Measurements from ENCODE around the gene FAXDC2. TPM values are rescaled to one million over a fixed set of nuclear protein-coding genes. Genes with fewer than 3 reads are reported as not detected.

Gene FAXDC2
- total and polyA plus RNA-seq, 2 of the 13 experiments (the other 11 are each of a cell fraction or from before 2014, with no cell fraction given), result 4.7 to 58.8 TPM

- CTCF ChIA-PET (ENCODE audit: low intra/inter-chr PET ratio, low total read pairs), result no interaction called here
These were observed 43.0 kb upstream of the FAXDC2 start for GRCh38 chr5:154893381-154893780.

More at GRCh38 chr5:154893381-154893780, 43.0 kb upstream of the FAXDC2 start:
- Histone ChIP-seq H4K20me1 (ENCODE audit: insufficient read depth, low read length) (no peaks in the 10 kb centered on the region), H3K9ac (ENCODE audit: insufficient read depth, low read depth, low read length) (no peak overlapping the region), H3K9me3 (ENCODE audit: low read length) (no peaks in the 10 kb centered on the region), H3K36me3 (replicated peaks in 1 of 2; ENCODE audit: control insufficient read depth in 1 of 2, insufficient read depth in 2 of 2, low read length in 2 of 2) (peaks cover 27 to 79% of the 10 kb centered on the region in 2 experiments), H3K27ac (ENCODE audit: extremely low read length, insufficient read depth, low read length) (no peak overlapping the region), H3K79me2 (ENCODE audit: insufficient read depth, low read length) (no peaks in the 10 kb centered on the region), H3K4me2 (ENCODE audit: low read depth, low read length) (no peak overlapping the region), H2AFZ (ENCODE audit: low read length) (no peak overlapping the region), H3K4me1 (ENCODE audit: insufficient read depth, low read length) (no peaks in the 10 kb centered on the region), H3K4me3 (replicated peaks in 1 of 3; ENCODE audit: insufficient read depth in 1 of 3, low read depth in 2 of 3, low read length in 3 of 3) (no peak overlapping the region), H3K27me3 (ENCODE audit: control insufficient read depth in 1 of 2, insufficient read depth in 2 of 2, low read length in 2 of 2) (no peaks in the 10 kb centered on the region)
- no peak for FAIRE-seq
- in situ Hi-C loops (cut with HindIII; ENCODE audit: extremely low pct_ligation_motif_present, low pct_unique_long_range_greater_than_20kb) (no loop called here), intact Hi-C loops (cut with micrococcal nuclease; ENCODE audit: unreplicated experiment) (no loop called here)
- no peak for TF ChIP-seq SMC3 (IDR thresholded peaks at IDR 0.05; ENCODE audit: low read length)
- no peak for TF ChIP-seq MAX (IDR thresholded peaks at IDR 0.05)
- no peak for TF ChIP-seq ZNF34 (CRISPR knock-in tag; IDR thresholded peaks at IDR 0.05; ENCODE audit: borderline replicate concordance)
- TF ChIP-seq GTF3A (CRISPR knock-in tag; conservative IDR thresholded peaks at IDR 0.05), result no peak
- TF ChIP-seq NCOR1 (IDR thresholded peaks at IDR 0.05; ENCODE audit: borderline replicate concordance, low read length), result no peak
- TF ChIP-seq ZNF709 (CRISPR knock-in tag; IDR thresholded peaks at IDR 0.05), result no peak
- TF ChIP-seq KLF11 (CRISPR knock-in tag; IDR thresholded peaks at IDR 0.05), result no peak
- TF ChIP-seq ELF3 (CRISPR knock-in tag; IDR thresholded peaks at IDR 0.05), result no peak
- TF ChIP-seq GZF1 (CRISPR knock-in tag; IDR thresholded peaks at IDR 0.05), result no peak
- TF ChIP-seq DNMT1 (CRISPR knock-in tag; IDR thresholded peaks at IDR 0.05), result no peak
- TF ChIP-seq SP140L (CRISPR knock-in tag; IDR thresholded peaks at IDR 0.05; ENCODE audit: borderline replicate concordance), result no peak
- TF ChIP-seq GATA4 (IDR thresholded peaks at IDR 0.05; ENCODE audit: borderline replicate concordance, low read depth), result no peak
- no peak for TF ChIP-seq NR2F2 (IDR thresholded peaks at IDR 0.05; ENCODE audit: borderline replicate concordance, low read depth)
- no peak for TF ChIP-seq HDAC6 (IDR thresholded peaks at IDR 0.05; ENCODE audit: low read depth, low read length)
- no peak for TF ChIP-seq HMGXB4 (CRISPR knock-in tag; IDR thresholded peaks at IDR 0.05; ENCODE audit: borderline replicate concordance in 1 of 2, low read depth in 1 of 2)
- no peak for TF ChIP-seq ZNF484 (CRISPR knock-in tag; IDR thresholded peaks at IDR 0.05; ENCODE audit: borderline replicate concordance, low read depth)
- 93% methylated on average over 5 of the region's 5 CpGs for WGBS (ENCODE audit: low lambda C conversion rate)
- DNase-seq (ENCODE audit: low spot score), result no peak
- no peak for ATAC-seq
- POLR2A ChIA-PET, result no interaction called here
- no TSS peak for BruUV-seq (replicated peaks)

Measured in HepG2 (cell line).